GM12878 (cell line): ENCODE data around the gene AIP. TPM values are rescaled to one million over a fixed set of nuclear protein-coding genes. Genes with fewer than 3 reads are reported as not detected.
A peak's percentile ranks its signal among the peaks of the same experiment; 100 is the strongest.

Experiments used
- ATAC-seq: fragments of 200-7000 bp; cut with Tn5 transposase; 3 replicates; pipeline ENCODE4 v1.9.1; 2020; ENCODE audit warnings: mild to moderate bottlenecking, moderate library complexity
- BruUV-seq: library from RNA; stranded (reverse); fragments of 400-500 nt; replicated peaks from 2 replicates; lab custom pipeline; 2021; lab: Mats Ljungman, UMichigan
- CTCF ChIA-PET: fragments of 300-600 bp; sonication (Branson Sonifier 250); formaldehyde crosslinking; extraction: SDS; loops from one replicate; lab custom pipeline; 2021; ENCODE audit warnings: inconsistent platforms; lab: Yijun Ruan, JAX
- POLR2A ChIA-PET: fragments of 350-600 bp; formaldehyde crosslinking; extraction: SDS; loops from one replicate; lab custom pipeline; 2021; ENCODE audit warnings: inconsistent platforms; lab: Charles Lee
- RAD21 ChIA-PET: fragments of 300-600 bp; sonication (Branson Sonifier 250); formaldehyde crosslinking; loops from one replicate; lab custom pipeline; 2023; ENCODE audit warnings: antibody characterized with exemption; ENCODE audit not compliant: unreplicated experiment; lab: Charles Lee
- SMC1A ChIA-PET: fragments of 300-600 bp; sonication (Branson Sonifier 250); formaldehyde crosslinking; loops from one replicate; lab custom pipeline; 2023; ENCODE audit not compliant: unreplicated experiment, uncharacterized antibody; lab: Charles Lee
- DNase-seq: peaks from one replicate; pipeline ENCODE4 v3.0.0-alpha.2; 2011; ENCODE audit warnings: low read depth, low spot score
- FAIRE-seq: peaks from 3 replicates; lab custom pipeline; 2011; peaks lifted over from hg19 to GRCh38; lab: Jason Lieb, UNC
- H2AFZ ChIP-seq: 2 replicates; pipeline ENCODE4 v1.6.0; 2011; ENCODE audit warnings: low read depth, low read length, control low read depth; ENCODE audit not compliant: control insufficient read depth
- H3K27ac ChIP-seq: 2 replicates; pipeline ENCODE4 v1.5.1; 2011; ENCODE audit warnings: control low read depth; ENCODE audit not compliant: control insufficient read depth, insufficient read depth
- H3K27me3 ChIP-seq, 2 experiments: replicated peaks in 1 of 2; 2 replicates each; pipeline versions ENCODE4 v1.6.0 to v1.6.1; 2011; ENCODE audit warnings: low read length in 1 of 2; ENCODE audit not compliant: control insufficient read depth in 2 of 2, insufficient read depth in 2 of 2
- H3K36me3 ChIP-seq, 2 experiments: 2 replicates each; pipeline ENCODE4 v1.5.1; 2011; ENCODE audit warnings: low read length in 1 of 2; ENCODE audit not compliant: control insufficient read depth in 2 of 2, insufficient read depth in 2 of 2
- H3K4me1 ChIP-seq: 2 replicates; pipeline ENCODE4 v1.6.1; 2011; ENCODE audit warnings: mild to moderate bottlenecking, low read length, moderate library complexity, mixed read lengths; ENCODE audit not compliant: control insufficient read depth, insufficient read depth
- H3K4me2 ChIP-seq: 2 replicates; pipeline ENCODE4 v1.6.0; 2011; ENCODE audit warnings: control low read depth; ENCODE audit not compliant: control insufficient read depth, insufficient read depth
- H3K4me3 ChIP-seq: fragments of 200-600 bp; sonication (generic); 2 replicates; pipeline ENCODE4 v1.5.1; 2016
- H3K79me2 ChIP-seq: 2 replicates; pipeline ENCODE4 v1.6.0; 2011; ENCODE audit warnings: low read length; ENCODE audit not compliant: control insufficient read depth, insufficient read depth
- H3K9ac ChIP-seq: 2 replicates; pipeline ENCODE4 v1.8.0; 2011; ENCODE audit warnings: low read length, control low read depth, mixed read lengths; ENCODE audit not compliant: control insufficient read depth, insufficient read depth
- H3K9me3 ChIP-seq: replicated peaks from 3 replicates; pipeline ENCODE4 v1.5.1; 2011; ENCODE audit warnings: mild to moderate bottlenecking, low read length; ENCODE audit not compliant: control insufficient read depth, insufficient read depth
- H4K20me1 ChIP-seq: 2 replicates; pipeline ENCODE4 v1.6.0; 2011; ENCODE audit not compliant: control insufficient read depth, insufficient read depth
- NFYB ChIP-seq: IDR thresholded peaks from 2 replicates; pipeline ENCODE4 v1.6.1; 2011; ENCODE audit warnings: low read depth, mild to moderate bottlenecking, low read length, improper control_type of control experiment, moderate library complexity; ENCODE audit not compliant: insufficient read depth
- REST ChIP-seq: IDR thresholded peaks from 2 replicates; pipeline ENCODE4 v1.6.1; 2012; ENCODE audit warnings: mild to moderate bottlenecking, low read depth, low read length
- WGBS: methylation state at CpG from one replicate; pipeline ENCODE4 v1.1.6; 2016; ENCODE audit warnings: low lambda C conversion rate; ENCODE audit not compliant: insufficient replicate concordance, insufficient coverage; ENCODE audit errors: missing lambda C conversion rate; 5-methylcytosine and 5-hydroxymethylcytosine counted together
- in situ Hi-C: fragments of 300-500 bp; cut with MboI; formaldehyde crosslinking; loops from 9 replicates; pipeline ENCODE4 v1.14.3; 2018; ENCODE audit warnings: mixed read lengths
- intact Hi-C: fragments of 100-400 bp; cut with micrococcal nuclease; formaldehyde crosslinking; loops from one replicate; pipeline ENCODE4 v1.14.2; 2022; ENCODE audit not compliant: unreplicated experiment
- microRNA-seq: library from miRNA; unstranded; fragments of <30 nt; microRNA quantifications from one replicate; pipeline ENCODE4, GENCODE V29; 2018
- polyA plus RNA-seq, 11 experiments: library from polyadenylated mRNA; depleted of rRNA in 4 of 11; unstranded in 6 of 11; stranded (reverse) in 5 of 11; fragments of >200 nt; fragmentation: Nextera tagmentation in 4 of 11; fragmentation: Illumina TruSeq in 1 of 11; extraction: Ambion mirVana in 4 of 11; extraction: Trizol in 1 of 11; gene quantifications; 1 replicate in 1 of 11; 2 replicates in 10 of 11; pipeline versions ENCODE4 v1.2.1 to v1.2.3, GENCODE V29; 2011 to 2016; ENCODE audit warnings: inconsistent platforms in 2 of 11, missing spikeins in 2 of 11, low read depth in 1 of 11
- small RNA-seq: library from RNA; depleted of rRNA; stranded (forward); fragments of <200 nt; gene quantifications from one replicate; pipeline ENCODE3, GENCODE V24; 2014
- total RNA-seq, 4 experiments: library from RNA; depleted of rRNA in 3 of 4; stranded (reverse); fragments of >200 nt in 3 of 4; fragmentation: Illumina TruSeq in 1 of 4; extraction: Trizol in 1 of 4; gene quantifications; 2 replicates each; pipeline versions ENCODE4 v1.2.1 to v1.2.3, GENCODE V29; 2013 to 2021

Gene AIP
- total and polyA plus RNA-seq, 10 of the 15 experiments (the other 5 are each of a cell fraction or from before 2014, with no cell fraction given): 12.6 to 164 (median 104) TPM

GRCh38 chr11:67539550-67539949 lies 56.7 kb downstream of the AIP start:
- ATAC-seq (no peak), FAIRE-seq (no peak), DNase-seq (no peak)
- no peak overlapping the region for H3K27ac ChIP-seq
- ChIA-PET SMC1A (no interaction called here), CTCF (no interaction called here), RAD21 (no interaction called here), POLR2A (no interaction called here)
- intact Hi-C loops: no loop called here
- H3K27me3 ChIP-seq: no peaks in the 10 kb centered on the region; a peak in 1 of 4 replicates
- TF ChIP-seq NFYB: 0 out of 2 replicates have a peak, but pooled peaks have one; percentile 38
- no peak for TF ChIP-seq REST
- no peak overlapping the region for H3K4me2 ChIP-seq
- H2AFZ ChIP-seq: no peak overlapping the region
- H4K20me1 ChIP-seq: no peaks in the 10 kb centered on the region
- H3K79me2 ChIP-seq: no peaks in the 10 kb centered on the region
- H3K36me3 ChIP-seq: no peaks in the 10 kb centered on the region
- BruUV-seq: no TSS peak
- H3K9me3 ChIP-seq: peaks cover 1% of the 10 kb centered on the region; the same call in 2 of the 3 replicates
- H3K9ac ChIP-seq: no peak overlapping the region
- WGBS: 43% methylated on average over 4 of the region's 4 CpGs
- no peak overlapping the region for H3K4me3 ChIP-seq
- H3K4me1 ChIP-seq: no peaks in the 10 kb centered on the region
- in situ Hi-C loops: no loop called here

Small RNAs within 50 kb of the gene (microRNA-seq; reads per million reads assigned to microRNA genes)
- 0.75 reads per million for gene MIR6752

Small RNAs within 50 kb of the gene (small RNA-seq; reads per million reads assigned to genes)
- gene MIR6752: not detected

Other genes starting within 250 kb of the AIP start
Only the 7 nearest of the 24 such genes appear.
- gene CORO1B, start 39.5 kb upstream of the AIP start, total RNA-seq (2014; rRNA removed): 21.3 and 24.6 TPM in 2 replicates
- gene CORO1B, start 39.5 kb upstream of the AIP start, total RNA-seq (2014; rRNA removed; fragmentation: Illumina TruSeq; extraction: Trizol): 6.3 and 7.4 TPM in 2 replicates
- 28.5 and 30.6 TPM in 2 replicates for gene CORO1B, start 39.5 kb upstream of the AIP start, total RNA-seq (2021)
- gene CORO1B, start 39.5 kb upstream of the AIP start, polyA plus RNA-seq (2011; rRNA removed): 8.0 and 26.4 TPM in 2 replicates
- 2.5 and 7.0 TPM in 2 replicates for gene CORO1B, start 39.5 kb upstream of the AIP start, polyA plus RNA-seq (2014; fragmentation: Illumina TruSeq; extraction: Trizol)
- gene CORO1B, start 39.5 kb upstream of the AIP start, polyA plus RNA-seq (2014; fragmentation: Nextera tagmentation; extraction: Ambion mirVana): 1 to 10 TPM in 1 of 2 experiments, under 1 TPM in 1; 0.24 to 1.9 TPM
- gene CORO1B, start 39.5 kb upstream of the AIP start, polyA plus RNA-seq (2014; rRNA removed): 21.7 and 26.9 TPM in 2 replicates
- gene CORO1B, start 39.5 kb upstream of the AIP start, polyA plus RNA-seq (2016; fragmentation: Nextera tagmentation; extraction: Ambion mirVana): 10 to 100 TPM; 23.6 to 25.1 TPM
- not detected in 2 replicates for gene GPR152, start 30.3 kb upstream of the AIP start, total RNA-seq (2014; rRNA removed)
- gene GPR152, start 30.3 kb upstream of the AIP start, total RNA-seq (2014; rRNA removed; fragmentation: Illumina TruSeq; extraction: Trizol): not detected in 2 replicates
- gene GPR152, start 30.3 kb upstream of the AIP start, total RNA-seq (2021): not detected in 2 replicates
- not detected in 2 replicates for gene GPR152, start 30.3 kb upstream of the AIP start, polyA plus RNA-seq (2011; rRNA removed)
- gene GPR152, start 30.3 kb upstream of the AIP start, polyA plus RNA-seq (2014; fragmentation: Illumina TruSeq; extraction: Trizol): not detected in 2 replicates
- not detected for gene GPR152, start 30.3 kb upstream of the AIP start, polyA plus RNA-seq (2014; fragmentation: Nextera tagmentation; extraction: Ambion mirVana)
- gene GPR152, start 30.3 kb upstream of the AIP start, polyA plus RNA-seq (2014; rRNA removed): not detected in 2 replicates
- gene GPR152, start 30.3 kb upstream of the AIP start, polyA plus RNA-seq (2016; fragmentation: Nextera tagmentation; extraction: Ambion mirVana): not detected
- not detected in 2 replicates for gene CABP4, start 27.7 kb upstream of the AIP start, total RNA-seq (2014; rRNA removed)
- 0.13 and 0.18 TPM in 2 replicates for gene CABP4, start 27.7 kb upstream of the AIP start, total RNA-seq (2014; rRNA removed; fragmentation: Illumina TruSeq; extraction: Trizol)
- 0.41 and 0.69 TPM in 2 replicates for gene CABP4, start 27.7 kb upstream of the AIP start, total RNA-seq (2021)
- gene CABP4, start 27.7 kb upstream of the AIP start, polyA plus RNA-seq (2011; rRNA removed): 0.27 and 0.55 TPM in 2 replicates
- gene CABP4, start 27.7 kb upstream of the AIP start, polyA plus RNA-seq (2014; fragmentation: Illumina TruSeq; extraction: Trizol): 0.04 and 0.44 TPM in 2 replicates
- under 1 TPM; 0.05 to 0.06 TPM for gene CABP4, start 27.7 kb upstream of the AIP start, polyA plus RNA-seq (2014; fragmentation: Nextera tagmentation; extraction: Ambion mirVana)
- gene CABP4, start 27.7 kb upstream of the AIP start, polyA plus RNA-seq (2014; rRNA removed): 0.15 and 0.19 TPM in 2 replicates
- gene CABP4, start 27.7 kb upstream of the AIP start, polyA plus RNA-seq (2016; fragmentation: Nextera tagmentation; extraction: Ambion mirVana): under 1 TPM in 1 of 2 experiments, not detected in 1; 0.15 TPM
- gene TMEM134, start 13.8 kb upstream of the AIP start, total RNA-seq (2014; rRNA removed): 20.0 and 30.5 TPM in 2 replicates
- 10.6 and 12.0 TPM in 2 replicates for gene TMEM134, start 13.8 kb upstream of the AIP start, total RNA-seq (2014; rRNA removed; fragmentation: Illumina TruSeq; extraction: Trizol)
- gene TMEM134, start 13.8 kb upstream of the AIP start, total RNA-seq (2021): 42.5 and 45.0 TPM in 2 replicates
- gene TMEM134, start 13.8 kb upstream of the AIP start, polyA plus RNA-seq (2011; rRNA removed): 10.8 and 25.0 TPM in 2 replicates
- 2.0 and 11.2 TPM in 2 replicates for gene TMEM134, start 13.8 kb upstream of the AIP start, polyA plus RNA-seq (2014; fragmentation: Illumina TruSeq; extraction: Trizol)
- gene TMEM134, start 13.8 kb upstream of the AIP start, polyA plus RNA-seq (2014; fragmentation: Nextera tagmentation; extraction: Ambion mirVana): 1 to 10 TPM; 1.6 to 7.0 TPM
- 90.7 and 93.8 TPM in 2 replicates for gene TMEM134, start 13.8 kb upstream of the AIP start, polyA plus RNA-seq (2014; rRNA removed)
- gene TMEM134, start 13.8 kb upstream of the AIP start, polyA plus RNA-seq (2016; fragmentation: Nextera tagmentation; extraction: Ambion mirVana): 10 to 100 TPM; 58.9 to 64.3 TPM
- gene PITPNM1, start 22.3 kb downstream of the AIP start, total RNA-seq (2014; rRNA removed): 28.3 and 47.4 TPM in 2 replicates
- 10.5 and 13.7 TPM in 2 replicates for gene PITPNM1, start 22.3 kb downstream of the AIP start, total RNA-seq (2014; rRNA removed; fragmentation: Illumina TruSeq; extraction: Trizol)
- 56.8 and 60.9 TPM in 2 replicates for gene PITPNM1, start 22.3 kb downstream of the AIP start, total RNA-seq (2021)
- 13.7 and 16.9 TPM in 2 replicates for gene PITPNM1, start 22.3 kb downstream of the AIP start, polyA plus RNA-seq (2011; rRNA removed)
- 5.8 and 16.1 TPM in 2 replicates for gene PITPNM1, start 22.3 kb downstream of the AIP start, polyA plus RNA-seq (2014; fragmentation: Illumina TruSeq; extraction: Trizol)
- under 1 TPM; 0.11 to 0.49 TPM for gene PITPNM1, start 22.3 kb downstream of the AIP start, polyA plus RNA-seq (2014; fragmentation: Nextera tagmentation; extraction: Ambion mirVana)
- gene PITPNM1, start 22.3 kb downstream of the AIP start, polyA plus RNA-seq (2014; rRNA removed): 43.7 and 46.0 TPM in 2 replicates
- 10 to 100 TPM; 15.6 to 19.5 TPM for gene PITPNM1, start 22.3 kb downstream of the AIP start, polyA plus RNA-seq (2016; fragmentation: Nextera tagmentation; extraction: Ambion mirVana)
- 36.2 and 45.5 TPM in 2 replicates for gene CDK2AP2, start 25.1 kb downstream of the AIP start, total RNA-seq (2014; rRNA removed)
- gene CDK2AP2, start 25.1 kb downstream of the AIP start, total RNA-seq (2014; rRNA removed; fragmentation: Illumina TruSeq; extraction: Trizol): 17.2 and 19.2 TPM in 2 replicates
- 58.8 and 60.7 TPM in 2 replicates for gene CDK2AP2, start 25.1 kb downstream of the AIP start, total RNA-seq (2021)
- gene CDK2AP2, start 25.1 kb downstream of the AIP start, polyA plus RNA-seq (2011; rRNA removed): 6.7 and 15.9 TPM in 2 replicates
- gene CDK2AP2, start 25.1 kb downstream of the AIP start, polyA plus RNA-seq (2014; fragmentation: Illumina TruSeq; extraction: Trizol): 5.8 and 36.3 TPM in 2 replicates
- gene CDK2AP2, start 25.1 kb downstream of the AIP start, polyA plus RNA-seq (2014; fragmentation: Nextera tagmentation; extraction: Ambion mirVana): 10 to 100 TPM in 1 of 2 experiments, 1 to 10 TPM in 1; 8.0 to 18.0 TPM
- gene CDK2AP2, start 25.1 kb downstream of the AIP start, polyA plus RNA-seq (2014; rRNA removed): 51.4 and 55.4 TPM in 2 replicates
- 100 to 1,000 TPM; 150 to 177 TPM for gene CDK2AP2, start 25.1 kb downstream of the AIP start, polyA plus RNA-seq (2016; fragmentation: Nextera tagmentation; extraction: Ambion mirVana)
- gene CABP2, start 40.4 kb downstream of the AIP start, total RNA-seq (2014; rRNA removed): not detected in 2 replicates
- not detected in 2 replicates for gene CABP2, start 40.4 kb downstream of the AIP start, total RNA-seq (2014; rRNA removed; fragmentation: Illumina TruSeq; extraction: Trizol)
- not detected in 2 replicates for gene CABP2, start 40.4 kb downstream of the AIP start, total RNA-seq (2021)
- gene CABP2, start 40.4 kb downstream of the AIP start, polyA plus RNA-seq (2011; rRNA removed): not detected in 2 replicates
- not detected in 2 replicates for gene CABP2, start 40.4 kb downstream of the AIP start, polyA plus RNA-seq (2014; fragmentation: Illumina TruSeq; extraction: Trizol)
- not detected for gene CABP2, start 40.4 kb downstream of the AIP start, polyA plus RNA-seq (2014; fragmentation: Nextera tagmentation; extraction: Ambion mirVana)
- not detected in 2 replicates for gene CABP2, start 40.4 kb downstream of the AIP start, polyA plus RNA-seq (2014; rRNA removed)
- not detected for gene CABP2, start 40.4 kb downstream of the AIP start, polyA plus RNA-seq (2016; fragmentation: Nextera tagmentation; extraction: Ambion mirVana)